Measurements from ENCODE around the gene ZNF276.

GRCh38 chr16:89736554-89736953 lies 15.2 kb downstream of the ZNF276 start:
- no peak for TF ChIP-seq CTCF (IDR thresholded peaks at IDR 0.05)
- no peak for TF ChIP-seq POLR2A (IDR thresholded peaks at IDR 0.05)
